Stimulated activated naive CD4-positive, alpha-beta T cell treated with Interleukin-2 at 50 U/mL for 16 hours (primary cell): ENCODE data around the gene HLTF.
A peak's percentile ranks its signal among the peaks of the same experiment; 100 is the strongest.

Source experiments
- DNase-seq: peaks from one replicate; lab custom pipeline; 2025; lab: John Stamatoyannopoulos, UW

Gene HLTF

GRCh38 chr3:149018247-149018646 lies 68.1 kb downstream of the HLTF start:
- no peak for DNase-seq

- DNase-seq, result no peak
Observed at GRCh38 chr3:149016669-149017541, 69.4 kb downstream of the HLTF start.

GRCh38 chr3:149016242-149016641 lies 70.1 kb downstream of the HLTF start:
- no peak for DNase-seq

GRCh38 chr3:149015393-149015792 lies 70.9 kb downstream of the HLTF start:
- no peak for DNase-seq

GRCh38 chr3:149013726-149014125 lies 72.6 kb downstream of the HLTF start:
- DNase-seq, result no peak

GRCh38 chr3:149011676-149012075 lies 74.7 kb downstream of the HLTF start:
- DNase-seq, result no peak

GRCh38 chr3:149010966-149011365 lies 75.4 kb downstream of the HLTF start:
- no peak for DNase-seq

- no peak for DNase-seq
Observed at GRCh38 chr3:149010504-149010951, 75.8 kb downstream of the HLTF start.

GRCh38 chr3:149009732-149010131 lies 76.6 kb downstream of the HLTF start:
- DNase-seq, result peak; percentile 10

GRCh38 chr3:149007567-149008257 lies 78.6 kb downstream of the HLTF start:
- DNase-seq, result no peak

GRCh38 chr3:149005416-149005815 lies 80.9 kb downstream of the HLTF start:
- DNase-seq, result no peak

- no peak for DNase-seq
Observed at GRCh38 chr3:149004622-149005021, 81.7 kb downstream of the HLTF start.

- peak; percentile 2 for DNase-seq
Observed at GRCh38 chr3:149003653-149004305, 82.6 kb downstream of the HLTF start.

GRCh38 chr3:149001727-149002126 lies 84.6 kb downstream of the HLTF start:
- DNase-seq, result no peak

GRCh38 chr3:149000206-149000745 lies 86.1 kb downstream of the HLTF start:
- no peak for DNase-seq

GRCh38 chr3:148999806-149000205 lies 86.5 kb downstream of the HLTF start:
- DNase-seq, result no peak

GRCh38 chr3:148998715-148999423 lies 87.5 kb downstream of the HLTF start:
- no peak for DNase-seq

GRCh38 chr3:148998297-148998696 lies 88.0 kb downstream of the HLTF start:
- no peak for DNase-seq

- DNase-seq, result no peak
Observed at GRCh38 chr3:148997623-148998022, 88.7 kb downstream of the HLTF start.

GRCh38 chr3:148992635-148993255 lies 93.6 kb downstream of the HLTF start:
- DNase-seq, result no peak

GRCh38 chr3:148992027-148992634 lies 94.2 kb downstream of the HLTF start:
- DNase-seq, result no peak
